CD14-positive monocyte (primary cell): ENCODE results near the gene TMEM203. TPM values are rescaled to one million over a fixed set of nuclear protein-coding genes. Genes with fewer than 3 reads are reported as not detected.
A peak's percentile ranks its signal among the peaks of the same experiment; 100 is the strongest.

Experiments
- DNase-seq, 3 donors: peaks; one replicate each; pipeline ENCODE4 v3.0.0-alpha.2; 2011 to 2022
- H2AFZ ChIP-seq: 2 replicates; pipeline ENCODE4 v1.6.0; 2012; ENCODE audit warnings: mild to moderate bottlenecking, low read depth, low read length, inconsistent platforms; ENCODE audit not compliant: insufficient read depth, poor library complexity, severe bottlenecking
- H3K27ac ChIP-seq, 2 donors: 1 replicate in 1 of 2; 2 replicates in 1 of 2; pipeline ENCODE4 v1.5.1; 2012 to 2013; ENCODE audit warnings: low read length in 2 of 2, control low read depth in 1 of 2, inconsistent platforms in 1 of 2, low read depth in 1 of 2, mild to moderate bottlenecking in 1 of 2
- H3K27me3 ChIP-seq, 2 donors: one replicate each; pipeline versions ENCODE4 v1.6.0 to v1.6.1; 2011 to 2013; ENCODE audit warnings: low read length in 2 of 2; ENCODE audit not compliant: control insufficient read depth in 2 of 2, insufficient read depth in 2 of 2
- H3K36me3 ChIP-seq, 2 donors: replicated peaks in 1 of 2; 1 replicate in 1 of 2; 2 replicates in 1 of 2; pipeline versions ENCODE4 v1.5.1 to v1.6.1; 2012 to 2013; ENCODE audit warnings: low read length in 2 of 2, control low read depth in 1 of 2, inconsistent platforms in 1 of 2, mild to moderate bottlenecking in 1 of 2; ENCODE audit not compliant: insufficient read depth in 2 of 2, control insufficient read depth in 1 of 2
- H3K4me1 ChIP-seq, 2 donors: 1 replicate in 1 of 2; 2 replicates in 1 of 2; pipeline versions ENCODE4 v1.5.1 to v1.6.1; 2012 to 2013; ENCODE audit warnings: low read length in 2 of 2, control low read depth in 1 of 2, inconsistent platforms in 1 of 2, mild to moderate bottlenecking in 1 of 2, moderate library complexity in 1 of 2; ENCODE audit not compliant: insufficient read depth in 2 of 2, control insufficient read depth in 1 of 2
- H3K4me2 ChIP-seq: replicated peaks from 2 replicates; pipeline ENCODE3; 2012; ENCODE audit warnings: low read length, moderate library complexity, mild to moderate bottlenecking; ENCODE audit not compliant: poor library complexity, severe bottlenecking; ENCODE audit errors: extremely low read depth
- H3K4me3 ChIP-seq, 3 experiments: fragments of 200-600 bp in 1 of 3; sonication (generic) in 1 of 3; replicated peaks in 1 of 3; 1 replicate in 2 of 3; 2 replicates in 1 of 3; pipeline ENCODE4 v1.5.1; 2011 to 2013; ENCODE audit warnings: low read length in 3 of 3, mild to moderate bottlenecking in 3 of 3, control low read depth in 2 of 3, low read depth in 2 of 3, inconsistent platforms in 1 of 3, moderate library complexity in 1 of 3
- H3K79me2 ChIP-seq: 2 replicates; pipeline ENCODE4 v1.6.0; 2012; ENCODE audit warnings: mild to moderate bottlenecking, control low read depth, inconsistent platforms, low read length, moderate library complexity; ENCODE audit not compliant: insufficient read depth
- H3K9ac ChIP-seq: 2 replicates; pipeline ENCODE4 v1.6.0; 2017; ENCODE audit warnings: low read length, mild to moderate bottlenecking; ENCODE audit not compliant: insufficient read depth, poor library complexity, severe bottlenecking
- H3K9me3 ChIP-seq, 2 donors: replicated peaks in 1 of 2; 1 replicate in 1 of 2; 2 replicates in 1 of 2; pipeline versions ENCODE4 v1.5.1 to v1.6.1; 2012 to 2013; ENCODE audit warnings: low read length in 2 of 2, control low read depth in 1 of 2; ENCODE audit not compliant: control insufficient read depth in 1 of 2, insufficient read depth in 1 of 2
- H4K20me1 ChIP-seq: 2 replicates; pipeline ENCODE4 v1.6.0; 2012; ENCODE audit warnings: mild to moderate bottlenecking, low read length, control low read depth, moderate library complexity; ENCODE audit not compliant: insufficient read depth
- H3K27ac Mint-ChIP-seq, 7 donors: one replicate each; pipeline ENCODE4 v1.8.0; 2020; ENCODE audit warnings: mild to moderate bottlenecking in 7 of 7, mixed read lengths in 7 of 7, moderate library complexity in 6 of 7, inconsistent platforms in 2 of 7
- H3K27me3 Mint-ChIP-seq, 3 donors: one replicate each; pipeline ENCODE4 v1.8.0; 2021 to 2022; ENCODE audit warnings: low read depth in 3 of 3, mild to moderate bottlenecking in 3 of 3, mixed read lengths in 3 of 3, moderate library complexity in 3 of 3, inconsistent platforms in 1 of 3
- H3K36me3 Mint-ChIP-seq, 2 donors: one replicate each; pipeline ENCODE4 v1.8.0; 2020; ENCODE audit warnings: mixed read lengths in 2 of 2, inconsistent platforms in 1 of 2, mild to moderate bottlenecking in 1 of 2
- H3K4me1 Mint-ChIP-seq: one replicate; pipeline ENCODE4 v1.8.0; 2020; ENCODE audit warnings: mild to moderate bottlenecking, mixed read lengths
- H3K4me3 Mint-ChIP-seq, 2 donors: one replicate each; pipeline ENCODE4 v1.8.0; 2020; ENCODE audit warnings: mild to moderate bottlenecking in 2 of 2, mixed read lengths in 2 of 2, moderate library complexity in 1 of 2
- H3K9me3 Mint-ChIP-seq, 7 donors: one replicate each; pipeline ENCODE4 v1.8.0; 2020 to 2022; ENCODE audit warnings: mixed read lengths in 7 of 7, mild to moderate bottlenecking in 6 of 7, moderate library complexity in 6 of 7, inconsistent platforms in 2 of 7
- CTCF ChIP-seq: fragments of 200-600 bp; IDR thresholded peaks from one replicate; pipeline ENCODE4 v1.8.0; 2022; ENCODE audit warnings: antibody characterized with exemption, mild to moderate bottlenecking
- WGBS: methylation state at CpG from one replicate; pipeline ENCODE4 v1.1.5; 2013; ENCODE audit warnings: missing lambda C conversion rate; ENCODE audit not compliant: insufficient coverage; 5-methylcytosine and 5-hydroxymethylcytosine counted together
- intact Hi-C, 2 donors: fragments of 100-400 bp; cut with micrococcal nuclease; formaldehyde crosslinking; loops; one replicate each; pipeline versions ENCODE4 v1.15.0 to v1.15.1; 2023
- polyA plus RNA-seq, 3 donors: library from polyadenylated mRNA; depleted of rRNA in 1 of 3; unstranded in 2 of 3; stranded (reverse) in 1 of 3; fragments of 300-500 nt in 2 of 3; fragments of >200 nt in 1 of 3; fragmentation: Illumina TruSeq in 2 of 3; gene quantifications; 1 replicate in 2 of 3; 2 replicates in 1 of 3; pipeline ENCODE4 v1.2.3, GENCODE V29; 2012 to 2021

Gene TMEM203
- polyA plus RNA-seq, 3 donors: 13.1 to 88.1 (median 76.1) TPM

GRCh38 chr9:137222190-137223077 lies 17.0 kb upstream of the TMEM203 start, which contains the start of gene RNF208:
Gene RNF208, minus strand, starts transcription at chr9:137222240. Its CDS starts 1,028 bp downstream, at chr9:137221212.
- no peak for TF ChIP-seq CTCF
- peak within 1 kb of the TSS; percentile 68 to 90 (median 82) for H3K27ac Mint-ChIP-seq
- no peaks in the 10 kb centered on the region for H3K9me3 Mint-ChIP-seq
- peak within 1 kb of the TSS; percentile 49 to 90 for H3K27ac ChIP-seq
- H4K20me1 ChIP-seq: no peaks in the 10 kb centered on the region
- peak in 1 of 3 donors; percentile 47 for DNase-seq
- peak within 1 kb of the TSS; percentile 90 to 93 for H3K4me3 Mint-ChIP-seq
- H3K4me3 ChIP-seq: peak within 1 kb of the TSS; percentile 38 to 92 (median 70)
- H3K36me3 ChIP-seq: no peaks in the 10 kb centered on the region
- H3K36me3 Mint-ChIP-seq: no peaks in the 10 kb centered on the region
- H3K4me1 Mint-ChIP-seq: peaks cover 23% of the 10 kb centered on the region
- peak within 1 kb of the TSS; percentile 91 for H3K9ac ChIP-seq
- 1% methylated on average over 86 of the region's 88 CpGs for WGBS
- H3K27me3 Mint-ChIP-seq: peaks cover 6 to 31% (median 13%) of the 10 kb centered on the region in 3 donors
- peak within 1 kb of the TSS; percentile 82 for H2AFZ ChIP-seq
- no peaks in the 10 kb centered on the region for H3K9me3 ChIP-seq
- H3K4me2 ChIP-seq: peak within 1 kb of the TSS; percentile 100
- intact Hi-C loops: loop anchor here (1.0 to 5.0 kb wide), 5 partner anchors 17 to 95 kb away; partner anchors contain the start of genes TPRN (in 2 of the 2), ANAPC2 (in 1 of the 2), NDOR1 (in 1 of the 2) and SSNA1 (in 1 of the 2)
- no peaks in the 10 kb centered on the region for H3K79me2 ChIP-seq
- H3K4me1 ChIP-seq: peaks cover 33 to 45% of the 10 kb centered on the region in 2 donors
- peaks cover 0 to 19% of the 10 kb centered on the region in 2 donors for H3K27me3 ChIP-seq

GRCh38 chr9:137221506-137222111 lies 16.2 kb upstream of the TMEM203 start:
- H3K4me1 Mint-ChIP-seq: peaks cover 23% of the 10 kb centered on the region
- no peaks in the 10 kb centered on the region for H4K20me1 ChIP-seq
- H3K36me3 ChIP-seq: peaks cover 0 to 1% of the 10 kb centered on the region in 2 donors
- peak overlapping the region in 1 of 3 experiments; percentile 48 for H3K4me3 ChIP-seq
- DNase-seq: no peak
- peak overlapping the region; percentile 57 for H3K4me2 ChIP-seq
- no peaks in the 10 kb centered on the region for H3K9me3 ChIP-seq
- H3K36me3 Mint-ChIP-seq: peaks cover under 1 to 2% of the 10 kb centered on the region in 2 donors
- no peak overlapping the region for H3K27ac ChIP-seq
- no peaks in the 10 kb centered on the region for H3K9me3 Mint-ChIP-seq
- H3K79me2 ChIP-seq: no peaks in the 10 kb centered on the region
- intact Hi-C loops: loop anchor here (2.0 to 5.0 kb wide), 2 partner anchors 21 to 94 kb away; partner anchors contain the start of gene TPRN (in 2 of the 2)
- H2AFZ ChIP-seq: no peak overlapping the region
- no peak overlapping the region for H3K27ac Mint-ChIP-seq
- H3K27me3 Mint-ChIP-seq: peaks cover 5 to 26% (median 13%) of the 10 kb centered on the region in 3 donors
- no peak overlapping the region for H3K9ac ChIP-seq
- TF ChIP-seq CTCF: no peak
- peak overlapping the region in 1 of 2 donors; percentile 62 for H3K4me3 Mint-ChIP-seq
- WGBS: 7% methylated on average over 61 of the region's 61 CpGs
- H3K27me3 ChIP-seq: peaks cover 0 to 15% of the 10 kb centered on the region in 2 donors
- peaks cover 33 to 52% of the 10 kb centered on the region in 2 donors for H3K4me1 ChIP-seq
